Measurements from ENCODE around the gene LRFN2. TPM values are rescaled to one million over a fixed set of nuclear protein-coding genes. Genes with fewer than 3 reads are reported as not detected.

Gene LRFN2
- total RNA-seq, 1 experiment from 2014 or later: 26.6 TPM

- POLR2A ChIA-PET (ENCODE audit: low non-redundant PET): no interaction called here
- CTCF ChIA-PET: no interaction called here
- Histone ChIP-seq H3K36me3 (ENCODE audit: insufficient read depth, low read length, poor library complexity, severe bottlenecking) (no peaks in the 10 kb centered on the region), H3K27me3 (replicated peaks; ENCODE audit: insufficient read depth, low read depth, low read length, poor library complexity) (no peaks in the 10 kb centered on the region), H3K4me3 (ENCODE audit: low read depth, low read length, poor library complexity, severe bottlenecking) (no peak overlapping the region), H3K9me3 (ENCODE audit: low read depth, low read length, poor library complexity, severe bottlenecking) (no peaks in the 10 kb centered on the region), H3K27ac (ENCODE audit: low read depth, low read length, poor library complexity, severe bottlenecking) (peak overlapping the region; percentile 86), H3K4me1 (ENCODE audit: insufficient read depth, low read length, poor library complexity, severe bottlenecking) (peaks cover 75% of the 10 kb centered on the region)
- DNase-seq (ENCODE audit: low spot score): no peak
- TF ChIP-seq EZH2 (IDR thresholded peaks at IDR 0.05; ENCODE audit: borderline replicate concordance, low read depth, low read length, poor library complexity, severe bottlenecking): no peak
- no peak for TF ChIP-seq CTCF (conservative IDR thresholded peaks at IDR 0.05; ENCODE audit: low read depth, low read length)
- BruUV-seq (replicated peaks): no TSS peak
- intact Hi-C loops (cut with micrococcal nuclease; ENCODE audit: unreplicated experiment): no loop called here
Observed at GRCh38 chr6:40438246-40438887, 148.8 kb downstream of the LRFN2 start.

GRCh38 chr6:40437631-40438030 is 149.5 kb downstream of the LRFN2 start:
- no peak for TF ChIP-seq EZH2 (IDR thresholded peaks at IDR 0.05; ENCODE audit: borderline replicate concordance, low read depth, low read length, poor library complexity, severe bottlenecking)
- Histone ChIP-seq H3K27me3 (replicated peaks; ENCODE audit: insufficient read depth, low read depth, low read length, poor library complexity) (no peaks in the 10 kb centered on the region), H3K9me3 (ENCODE audit: low read depth, low read length, poor library complexity, severe bottlenecking) (no peaks in the 10 kb centered on the region), H3K4me1 (ENCODE audit: insufficient read depth, low read length, poor library complexity, severe bottlenecking) (peaks cover 69% of the 10 kb centered on the region), H3K36me3 (ENCODE audit: insufficient read depth, low read length, poor library complexity, severe bottlenecking) (no peaks in the 10 kb centered on the region), H3K4me3 (ENCODE audit: low read depth, low read length, poor library complexity, severe bottlenecking) (no peak overlapping the region), H3K27ac (ENCODE audit: low read depth, low read length, poor library complexity, severe bottlenecking) (peak overlapping the region; percentile 86)
- intact Hi-C loops (cut with micrococcal nuclease; ENCODE audit: unreplicated experiment): no loop called here
- ChIA-PET CTCF (no interaction called here), POLR2A (ENCODE audit: low non-redundant PET) (no interaction called here)
- BruUV-seq (replicated peaks): no TSS peak
- no peak for DNase-seq (ENCODE audit: low spot score)

- intact Hi-C loops (cut with micrococcal nuclease; ENCODE audit: unreplicated experiment): no loop called here
- peaks cover 3% of the 10 kb centered on the region for H3K36me3 ChIP-seq (ENCODE audit: insufficient read depth, low read length, poor library complexity, severe bottlenecking)
- POLR2A ChIA-PET (ENCODE audit: low non-redundant PET): no interaction called here
- H3K27me3 ChIP-seq (replicated peaks; ENCODE audit: insufficient read depth, low read depth, low read length, poor library complexity): no peaks in the 10 kb centered on the region
- no TSS peak for BruUV-seq (replicated peaks)
- H3K4me1 ChIP-seq (ENCODE audit: insufficient read depth, low read length, poor library complexity, severe bottlenecking): peaks cover 63% of the 10 kb centered on the region
- no peak for TF ChIP-seq CTCF (conservative IDR thresholded peaks at IDR 0.05; ENCODE audit: low read depth, low read length)
- no peak for TF ChIP-seq EZH2 (IDR thresholded peaks at IDR 0.05; ENCODE audit: borderline replicate concordance, low read depth, low read length, poor library complexity, severe bottlenecking)
- no peak overlapping the region for H3K4me3 ChIP-seq (ENCODE audit: low read depth, low read length, poor library complexity, severe bottlenecking)
- H3K27ac ChIP-seq (ENCODE audit: low read depth, low read length, poor library complexity, severe bottlenecking): peak overlapping the region; percentile 86
- peak; percentile 66 for DNase-seq (ENCODE audit: low spot score)
- no peaks in the 10 kb centered on the region for H3K9me3 ChIP-seq (ENCODE audit: low read depth, low read length, poor library complexity, severe bottlenecking)
- CTCF ChIA-PET: no interaction called here
Observed at GRCh38 chr6:40436685-40437604, 150.2 kb downstream of the LRFN2 start.
